PC-9 (cell line): ENCODE data around the gene OR9A4. TPM values are rescaled to one million over a fixed set of nuclear protein-coding genes. Genes with fewer than 3 reads are reported as not detected.

Source experiments
- BruUV-seq: library from RNA; stranded (reverse); fragments of 400-500 nt; replicated peaks from 2 replicates; lab custom pipeline; 2021; lab: Mats Ljungman, UMichigan
- CTCF ChIA-PET: fragments of 300-600 bp; sonication (Branson Sonifier 250); formaldehyde crosslinking; loops from one replicate; lab custom pipeline; 2022; ENCODE audit warnings: antibody characterized with exemption; lab: Charles Lee
- POLR2A ChIA-PET: fragments of 300-600 bp; sonication (Branson Sonifier 250); formaldehyde crosslinking; loops from one replicate; lab custom pipeline; 2022; ENCODE audit warnings: antibody characterized with exemption; ENCODE audit not compliant: unreplicated experiment; lab: Charles Lee
- DNase-seq, 2 experiments: peaks; one replicate each; pipeline versions ENCODE4 v3.0.0 to v3.0.0-alpha.2; 2015 to 2022; ENCODE audit warnings: mixed read lengths in 1 of 2
- H2AFZ ChIP-seq: fragments of 200-600 bp; sonication (generic); 2 replicates; pipeline ENCODE4 v1.8.1; 2017; ENCODE audit warnings: antibody characterized with exemption
- H3F3A ChIP-seq: fragments of 200-600 bp; sonication (generic); 2 replicates; pipeline ENCODE4 v1.8.1; 2017; ENCODE audit warnings: antibody characterized with exemption, mild to moderate bottlenecking, low read depth; ENCODE audit not compliant: insufficient read depth
- H3K27ac ChIP-seq: fragments of 200-600 bp; sonication (generic); 2 replicates; pipeline ENCODE4 v1.6.1; 2016; ENCODE audit warnings: mixed run types
- H3K27me3 ChIP-seq: fragments of 200-600 bp; sonication (generic); 2 replicates; pipeline ENCODE4 v1.6.1; 2016; ENCODE audit warnings: low read depth, mixed run types; ENCODE audit not compliant: insufficient read depth
- H3K36me3 ChIP-seq: fragments of 200-600 bp; sonication (generic); 2 replicates; pipeline ENCODE4 v1.6.1; 2016; ENCODE audit warnings: low read depth, mixed run types
- H3K4me1 ChIP-seq: fragments of 200-600 bp; sonication (generic); replicated peaks from 2 replicates; pipeline ENCODE4 v1.6.1; 2016; ENCODE audit warnings: mixed run types; ENCODE audit not compliant: insufficient read depth
- H3K4me2 ChIP-seq: fragments of 200-600 bp; sonication (generic); 2 replicates; pipeline ENCODE4 v1.6.1; 2017; ENCODE audit warnings: mixed run types
- H3K4me3 ChIP-seq: fragments of 200-600 bp; sonication (generic); 2 replicates; pipeline ENCODE4 v1.6.1; 2016; ENCODE audit warnings: mixed run types
- H3K79me2 ChIP-seq: fragments of 200-600 bp; sonication (generic); 2 replicates; pipeline ENCODE4 v1.6.1; 2017; ENCODE audit warnings: low read depth, mixed run types
- H3K9me2 ChIP-seq: fragments of 200-600 bp; sonication (generic); 2 replicates; pipeline ENCODE4 v1.8.1; 2017; ENCODE audit warnings: mild to moderate bottlenecking; ENCODE audit not compliant: insufficient read depth
- H3K9me3 ChIP-seq: fragments of 200-600 bp; sonication (generic); 2 replicates; pipeline ENCODE4 v1.8.1; 2016; ENCODE audit warnings: low read depth; ENCODE audit not compliant: insufficient read depth
- H4K20me1 ChIP-seq: fragments of 200-600 bp; sonication (generic); 2 replicates; pipeline ENCODE4 v1.8.1; 2017; ENCODE audit not compliant: insufficient read depth
- EZH2 ChIP-seq: fragments of 200-600 bp; sonication (generic); IDR thresholded peaks from 2 replicates; pipeline ENCODE4 v1.8.0; 2017; ENCODE audit warnings: antibody characterized with exemption, low read depth
- intact Hi-C: fragments of 100-400 bp; cut with micrococcal nuclease; formaldehyde crosslinking; loops from one replicate; pipeline ENCODE4 v1.10.0; 2022; ENCODE audit not compliant: unreplicated experiment
- total RNA-seq: library from RNA; stranded (reverse); gene quantifications from 2 replicates; pipeline ENCODE4 v1.2.3, GENCODE V29; 2021
- TF ChIP-seq, protein P1 (sequence below): fragments of 200-600 bp; sonication (generic); conservative IDR thresholded peaks from 2 replicates; pipeline ENCODE4 v1.6.1; 2017; ENCODE audit warnings: mixed run types, antibody characterized with exemption, mild to moderate bottlenecking, moderate library complexity

OR9A4 gene
- total RNA-seq, 1 experiment from 2014 or later, result not detected

DNA sequence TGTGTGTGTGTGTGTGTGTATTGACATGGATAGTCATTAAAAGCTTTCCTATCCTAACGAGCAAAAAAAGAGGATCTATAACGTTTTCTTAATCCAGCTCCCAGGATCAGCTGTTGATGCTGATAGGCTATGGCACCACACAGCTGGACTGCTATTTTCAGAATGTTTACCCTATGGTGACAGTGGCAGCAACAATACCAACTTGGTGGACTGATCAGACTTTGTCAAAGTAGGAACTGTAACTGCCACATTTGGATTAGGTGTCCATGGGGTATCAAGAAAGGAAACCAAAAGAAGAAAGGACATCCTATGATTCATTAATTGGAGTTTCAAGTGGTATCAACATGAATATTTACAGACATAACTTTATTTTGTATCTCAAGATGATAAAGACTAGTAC, 33.3 kb downstream of the OR9A4 start:
- Histone ChIP-seq H3K4me1 (no peaks in the 10 kb centered on the region), H3K4me2 (no peak overlapping the region), H3K79me2 (no peaks in the 10 kb centered on the region), H3K9me3 (no peaks in the 10 kb centered on the region), H3K27ac (no peak overlapping the region), H4K20me1 (no peaks in the 10 kb centered on the region), H3K36me3 (no peaks in the 10 kb centered on the region), H3K4me3 (no peak overlapping the region), H2AFZ (no peak overlapping the region), H3K27me3 (no peaks in the 10 kb centered on the region), H3K9me2 (no peaks in the 10 kb centered on the region), H3F3A (no peaks in the 10 kb centered on the region)
- ChIA-PET POLR2A (no interaction called here), CTCF (no interaction called here)
- TF ChIP-seq, protein P1, sequence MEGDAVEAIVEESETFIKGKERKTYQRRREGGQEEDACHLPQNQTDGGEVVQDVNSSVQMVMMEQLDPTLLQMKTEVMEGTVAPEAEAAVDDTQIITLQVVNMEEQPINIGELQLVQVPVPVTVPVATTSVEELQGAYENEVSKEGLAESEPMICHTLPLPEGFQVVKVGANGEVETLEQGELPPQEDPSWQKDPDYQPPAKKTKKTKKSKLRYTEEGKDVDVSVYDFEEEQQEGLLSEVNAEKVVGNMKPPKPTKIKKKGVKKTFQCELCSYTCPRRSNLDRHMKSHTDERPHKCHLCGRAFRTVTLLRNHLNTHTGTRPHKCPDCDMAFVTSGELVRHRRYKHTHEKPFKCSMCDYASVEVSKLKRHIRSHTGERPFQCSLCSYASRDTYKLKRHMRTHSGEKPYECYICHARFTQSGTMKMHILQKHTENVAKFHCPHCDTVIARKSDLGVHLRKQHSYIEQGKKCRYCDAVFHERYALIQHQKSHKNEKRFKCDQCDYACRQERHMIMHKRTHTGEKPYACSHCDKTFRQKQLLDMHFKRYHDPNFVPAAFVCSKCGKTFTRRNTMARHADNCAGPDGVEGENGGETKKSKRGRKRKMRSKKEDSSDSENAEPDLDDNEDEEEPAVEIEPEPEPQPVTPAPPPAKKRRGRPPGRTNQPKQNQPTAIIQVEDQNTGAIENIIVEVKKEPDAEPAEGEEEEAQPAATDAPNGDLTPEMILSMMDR, result no peak
- no peak for TF ChIP-seq EZH2
- BruUV-seq, result no TSS peak
- DNase-seq, result no peak
- intact Hi-C loops, result no loop called here

DNA sequence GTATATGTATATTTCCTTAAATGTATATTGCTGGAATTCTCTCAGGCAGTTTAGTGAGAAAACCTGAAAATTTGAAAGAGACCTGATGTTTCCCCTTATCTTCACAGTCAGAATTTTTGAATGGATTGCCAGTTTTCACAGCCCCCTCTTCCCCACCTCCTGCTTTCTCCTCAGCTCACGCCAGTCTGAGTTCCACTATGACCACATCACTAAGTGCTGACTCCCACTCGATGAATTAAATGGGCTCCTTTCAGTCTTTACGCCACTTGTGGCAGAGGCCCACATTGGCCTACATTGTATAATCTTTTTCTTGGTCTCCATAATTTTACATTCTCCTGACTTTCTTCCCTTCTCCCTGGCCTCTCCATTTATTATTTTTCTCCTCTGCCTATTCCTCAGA, 33.7 kb downstream of the OR9A4 start:
- Histone ChIP-seq H3K27ac (no peak overlapping the region), H3K27me3 (no peaks in the 10 kb centered on the region), H3K9me2 (no peaks in the 10 kb centered on the region), H3K9me3 (no peaks in the 10 kb centered on the region), H3K4me2 (no peak overlapping the region), H2AFZ (no peak overlapping the region), H4K20me1 (no peaks in the 10 kb centered on the region), H3F3A (no peaks in the 10 kb centered on the region), H3K79me2 (no peaks in the 10 kb centered on the region), H3K36me3 (no peaks in the 10 kb centered on the region), H3K4me3 (no peak overlapping the region), H3K4me1 (no peaks in the 10 kb centered on the region)
- ChIA-PET CTCF (no interaction called here), POLR2A (no interaction called here)
- TF ChIP-seq, protein P1, result no peak
- TF ChIP-seq EZH2, result no peak
- BruUV-seq, result no TSS peak
- intact Hi-C loops, result no loop called here
- no peak for DNase-seq

DNA sequence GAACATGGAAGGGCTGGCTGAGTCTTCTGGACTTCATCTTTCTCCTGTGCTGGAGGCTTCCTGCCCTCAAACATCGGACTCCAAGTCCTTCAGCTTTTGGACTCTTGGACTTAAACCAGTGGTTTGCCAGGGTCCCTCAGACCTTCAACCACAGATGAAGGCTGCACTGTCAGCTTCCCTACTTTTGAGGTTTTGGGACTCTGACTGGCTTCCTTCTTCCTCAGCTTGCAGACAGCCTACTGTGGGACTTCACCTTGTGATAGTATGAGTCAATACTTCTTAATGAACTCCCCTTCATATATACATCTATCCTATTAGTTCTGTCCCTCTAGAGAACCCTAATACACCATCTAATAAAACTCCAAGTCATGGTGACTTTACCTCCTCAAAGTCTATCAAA, 34.6 kb downstream of the OR9A4 start:
- BruUV-seq, result no TSS peak
- no peak for TF ChIP-seq EZH2
- Histone ChIP-seq H3K79me2 (no peaks in the 10 kb centered on the region), H3K4me3 (no peak overlapping the region), H4K20me1 (no peaks in the 10 kb centered on the region), H3F3A (no peaks in the 10 kb centered on the region), H3K27ac (no peak overlapping the region), H3K9me2 (no peaks in the 10 kb centered on the region), H3K27me3 (no peaks in the 10 kb centered on the region), H3K4me2 (no peak overlapping the region), H2AFZ (no peak overlapping the region), H3K4me1 (no peaks in the 10 kb centered on the region), H3K9me3 (no peaks in the 10 kb centered on the region), H3K36me3 (no peaks in the 10 kb centered on the region)
- ChIA-PET CTCF (no interaction called here), POLR2A (no interaction called here)
- no peak for DNase-seq
- intact Hi-C loops, result no loop called here

DNA sequence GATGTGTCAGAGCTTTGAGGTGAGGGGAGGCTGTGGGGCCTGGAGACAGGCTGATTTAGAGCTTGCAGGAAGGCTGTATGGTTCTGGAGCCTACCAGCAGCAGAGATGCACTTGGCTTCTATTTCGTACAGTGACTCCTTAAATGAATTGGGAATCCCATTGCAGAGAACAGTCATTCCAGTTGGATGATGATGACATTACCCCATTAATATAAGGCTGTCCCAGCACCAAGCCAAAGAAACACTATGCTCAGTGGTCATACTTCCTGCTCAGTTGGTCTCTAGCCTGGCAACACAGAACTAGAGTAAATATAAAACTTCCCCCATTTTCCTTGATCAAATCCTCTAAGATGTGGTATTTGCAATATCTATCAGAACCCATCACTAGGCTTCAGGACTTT, 36.3 kb downstream of the OR9A4 start:
- H3K4me3 ChIP-seq, result no peak overlapping the region
- H3K27me3 ChIP-seq, result no peaks in the 10 kb centered on the region
- H3K9me3 ChIP-seq, result no peaks in the 10 kb centered on the region
- H3F3A ChIP-seq, result no peaks in the 10 kb centered on the region
- H3K4me2 ChIP-seq, result no peak overlapping the region
- H3K27ac ChIP-seq, result no peak overlapping the region
- H3K4me1 ChIP-seq, result no peaks in the 10 kb centered on the region
- no TSS peak for BruUV-seq
- DNase-seq, result no peak
- intact Hi-C loops, result no loop called here
- TF ChIP-seq EZH2, result no peak
- TF ChIP-seq, protein P1, result no peak
- no peaks in the 10 kb centered on the region for H3K9me2 ChIP-seq
- H3K36me3 ChIP-seq, result no peaks in the 10 kb centered on the region
- H4K20me1 ChIP-seq, result no peaks in the 10 kb centered on the region
- ChIA-PET POLR2A (no interaction called here), CTCF (no interaction called here)
- H3K79me2 ChIP-seq, result no peaks in the 10 kb centered on the region
- H2AFZ ChIP-seq, result no peak overlapping the region
